ENCODE measurements around the gene FAM219B. TPM values are rescaled to one million over a fixed set of nuclear protein-coding genes. Genes with fewer than 3 reads are reported as not detected.

The FAM219B gene
- total RNA-seq, 1 experiment from 2014 or later: 64.3 TPM

- TF ChIP-seq CTCF (IDR thresholded peaks at IDR 0.05 in 2 of 3, conservative IDR thresholded peaks at IDR 0.05 in 1 of 3; ENCODE audit: borderline replicate concordance in 1 of 3, insufficient read depth in 1 of 3, low read depth in 2 of 3, low read length in 2 of 3): peak; percentile 67 to 93 (median 85); a peak in 5 of 6 replicates
- TF ChIP-seq POLR2AphosphoS5 (IDR thresholded peaks at IDR 0.05; ENCODE audit: low read depth, low read length): no peak
- TF ChIP-seq SRF (IDR thresholded peaks at IDR 0.05; ENCODE audit: low read depth): no peak
- TF ChIP-seq CEBPB (IDR thresholded peaks at IDR 0.05; ENCODE audit: low read depth): no peak
Measured at GRCh38 chr15:74901612-74902063, 5.0 kb downstream of the FAM219B start (continued).

- intact Hi-C loops (cut with micrococcal nuclease): no loop called here
- no peaks in the 10 kb centered on the region; the same call in 1 of the 2 replicates for H4K20me1 ChIP-seq (ENCODE audit: insufficient read depth)
- no peak for ATAC-seq
- no peak overlapping the region for H3K9ac ChIP-seq (ENCODE audit: low read length)
- H3K4me1 ChIP-seq (ENCODE audit: control insufficient read depth in 1 of 2, insufficient read depth in 2 of 2, low read length in 2 of 2): peaks cover 5 to 14% of the 10 kb centered on the region in 2 experiments; a peak in 3 of 4 replicates
- H3K36me3 ChIP-seq (ENCODE audit: control insufficient read depth in 1 of 2, insufficient read depth in 2 of 2, low read length in 2 of 2): peaks cover 10 to 37% of the 10 kb centered on the region in 2 experiments; a peak in 3 of 4 replicates
- BruUV-seq (replicated peaks): no TSS peak
- DNase-seq (ENCODE audit: low read depth, low spot score): no peak
- RAD21 ChIA-PET (ENCODE audit: low non-redundant PET in 1 of 2, low total read pairs in 2 of 2, uncharacterized antibody in 2 of 2, unreplicated experiment in 2 of 2): no interaction called here
- H3K4me2 ChIP-seq (ENCODE audit: low read length): no peak overlapping the region
- no peaks in the 10 kb centered on the region for H3K79me2 ChIP-seq (ENCODE audit: insufficient read depth, low read length)
- POLR2A ChIA-PET: interaction anchor here (1.9 kb wide), 1 partner anchor 9 kb away, joined by 6 read pairs; the partner anchor contains the start of gene FAM219B
- H3K9me2 ChIP-seq (ENCODE audit: insufficient read depth): no peaks in the 10 kb centered on the region
- H2AFZ ChIP-seq (ENCODE audit: low read depth, low read length, poor library complexity, severe bottlenecking): no peak overlapping the region
- CTCF ChIA-PET: no interaction called here
- H3K4me3 ChIP-seq (replicated peaks in 1 of 2; ENCODE audit: low read depth in 1 of 2, low read length in 2 of 2): no peak overlapping the region
- no peaks in the 10 kb centered on the region for H3K9me3 ChIP-seq (ENCODE audit: control insufficient read depth in 1 of 2, insufficient read depth in 1 of 2, low read depth in 1 of 2, low read length in 2 of 2)
- H3K27ac ChIP-seq (ENCODE audit: low read depth, low read length): no peak overlapping the region
- TF ChIP-seq JUND (IDR thresholded peaks at IDR 0.05): 0 out of 2 replicates have a peak, but pooled peaks have one; percentile 5
- TF ChIP-seq POLR2AphosphoS5 (IDR thresholded peaks at IDR 0.05; ENCODE audit: low read depth, low read length): peak; percentile 13; the same call in 1 of the 2 replicates
- no peak for TF ChIP-seq EZH2 (IDR thresholded peaks at IDR 0.05)
- TF ChIP-seq POLR2A (IDR thresholded peaks at IDR 0.05; ENCODE audit: borderline replicate concordance, extremely low read depth, insufficient read depth, insufficient read length): no peak
- TF ChIP-seq FOSL1 (IDR thresholded peaks at IDR 0.05; ENCODE audit: low read depth): no peak
- TF ChIP-seq ATF3 (IDR thresholded peaks at IDR 0.05): no peak
- TF ChIP-seq ZFX (IDR thresholded peaks at IDR 0.05): no peak
- TF ChIP-seq MAX (IDR thresholded peaks at IDR 0.05): no peak
- TF ChIP-seq SIN3A (IDR thresholded peaks at IDR 0.05; ENCODE audit: low read depth): no peak
- no peak for TF ChIP-seq YY1 (IDR thresholded peaks at IDR 0.05; ENCODE audit: extremely low read depth, insufficient replicate concordance, low read depth, low read length)
- no peaks in the 10 kb centered on the region for H3K27me3 ChIP-seq (ENCODE audit: insufficient read depth, low read length)
Measured at GRCh38 chr15:74897300-74897701, 9.3 kb downstream of the FAM219B start.

All from HCT116 (cell line).